ENCODE results near the gene FOXP1.

FOXP1 gene

GRCh38 chr3:71012971-71013370 is 570.6 kb downstream of the FOXP1 start:
- no peak for DNase-seq

GRCh38 chr3:71011565-71012287 is 571.8 kb downstream of the FOXP1 start:
- no peak for DNase-seq

DNA sequence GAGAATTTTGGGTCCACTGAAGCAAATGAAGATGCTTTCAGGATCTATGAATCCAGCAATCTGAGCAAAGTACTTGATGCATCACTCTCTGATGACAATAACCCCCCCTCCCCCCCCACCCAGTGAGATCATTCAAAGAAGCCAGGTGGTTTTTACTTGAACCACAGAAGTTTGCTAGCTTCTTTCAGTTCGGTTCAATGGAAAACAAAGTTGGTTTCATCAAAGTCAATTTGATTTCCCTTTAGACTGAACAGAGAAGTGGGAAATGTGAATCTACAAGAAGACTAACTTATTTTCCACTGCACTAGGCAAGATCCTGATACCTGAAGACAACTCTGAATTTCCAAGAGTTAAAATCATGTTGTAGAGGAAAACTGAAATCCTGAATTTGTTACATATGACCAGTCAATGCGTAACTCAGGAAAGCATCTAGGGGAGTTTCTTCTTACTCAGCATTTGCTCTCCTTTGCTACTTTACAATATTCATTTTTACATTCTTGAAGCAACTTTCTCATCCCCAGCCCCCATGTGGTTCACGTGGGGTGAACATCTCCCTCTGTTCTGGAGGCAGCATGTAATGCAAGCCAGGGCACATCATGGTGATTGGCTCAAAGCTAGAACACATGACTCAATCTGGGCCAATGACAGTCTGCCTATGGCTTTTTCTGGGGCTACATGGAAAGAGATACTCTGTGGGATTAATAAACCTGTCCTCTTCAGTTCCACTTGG is 572.6 kb downstream of the FOXP1 start:
- peak; percentile 52 for DNase-seq

DNA sequence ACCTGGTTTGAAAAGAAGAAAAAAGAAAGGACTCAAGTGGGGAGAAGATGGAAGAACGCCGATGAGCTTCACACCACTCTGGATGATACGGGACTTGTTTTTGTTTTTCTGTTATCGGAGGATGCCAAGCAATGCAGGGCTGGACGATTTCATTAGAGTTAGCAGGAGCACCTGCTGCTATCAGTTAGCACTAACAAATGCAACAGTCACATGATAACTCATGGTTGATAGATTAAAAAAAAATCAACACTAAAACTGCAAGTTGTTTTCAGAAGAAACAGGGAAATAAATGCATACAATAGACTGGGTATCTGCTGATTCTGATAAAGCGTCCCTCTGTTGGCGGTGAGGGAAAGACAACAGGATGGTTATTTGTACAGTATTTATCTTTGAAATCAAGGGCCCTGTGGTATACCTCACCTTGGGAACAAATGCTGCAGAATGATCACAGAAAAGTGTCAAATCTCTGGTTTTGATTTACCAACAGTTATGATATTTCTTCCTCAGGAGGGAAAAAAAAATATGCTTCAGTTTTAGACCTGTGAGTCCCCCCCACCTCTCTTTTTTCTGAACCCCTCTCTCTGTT is 575.1 kb downstream of the FOXP1 start:
- no peak for DNase-seq

GRCh38 chr3:71006810-71007785 is 576.4 kb downstream of the FOXP1 start:
- no peak for DNase-seq

GRCh38 chr3:71005702-71006321 is 577.7 kb downstream of the FOXP1 start:
- no peak for DNase-seq

DNA sequence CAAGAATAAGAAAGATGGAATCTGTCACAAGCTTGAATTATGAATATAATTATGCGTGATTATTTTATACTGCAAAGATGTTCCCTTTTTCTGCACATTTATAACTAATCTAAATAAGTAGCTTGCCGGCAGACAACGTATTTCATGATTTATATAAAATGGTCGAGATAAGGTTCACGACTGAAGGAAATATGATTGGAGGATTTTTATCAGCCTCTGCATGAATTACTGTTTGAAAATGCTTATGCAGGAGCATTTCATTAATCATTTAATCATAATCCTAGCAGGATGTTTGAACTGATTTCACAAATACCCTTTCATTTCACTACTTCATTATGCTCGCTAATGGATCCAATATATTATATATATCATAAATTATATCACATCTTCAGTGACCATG is 580.0 kb downstream of the FOXP1 start:
- no peak for DNase-seq

DNA sequence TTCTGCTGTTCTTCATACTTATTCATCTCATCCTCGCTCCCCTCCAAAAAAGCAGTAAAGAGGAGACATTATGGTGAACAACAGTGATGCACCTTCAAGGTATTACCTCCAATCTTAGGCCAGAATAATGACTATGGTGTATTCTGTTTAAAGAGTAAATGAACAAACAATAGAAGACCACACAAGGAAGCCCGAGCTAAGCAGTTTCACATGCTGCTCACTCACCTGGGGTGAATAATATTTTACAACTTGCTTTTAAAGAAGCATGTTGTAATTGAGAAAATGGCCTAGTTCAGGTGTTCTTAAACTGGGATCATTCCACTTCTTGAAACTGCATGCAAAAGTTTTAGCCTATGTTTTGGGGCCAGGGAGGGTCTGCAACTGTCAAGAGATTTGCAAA is 581.2 kb downstream of the FOXP1 start:
- no peak for DNase-seq

- DNase-seq, result no peak
Measured at GRCh38 chr3:71001303-71001830, 582.2 kb downstream of the FOXP1 start.

DNA sequence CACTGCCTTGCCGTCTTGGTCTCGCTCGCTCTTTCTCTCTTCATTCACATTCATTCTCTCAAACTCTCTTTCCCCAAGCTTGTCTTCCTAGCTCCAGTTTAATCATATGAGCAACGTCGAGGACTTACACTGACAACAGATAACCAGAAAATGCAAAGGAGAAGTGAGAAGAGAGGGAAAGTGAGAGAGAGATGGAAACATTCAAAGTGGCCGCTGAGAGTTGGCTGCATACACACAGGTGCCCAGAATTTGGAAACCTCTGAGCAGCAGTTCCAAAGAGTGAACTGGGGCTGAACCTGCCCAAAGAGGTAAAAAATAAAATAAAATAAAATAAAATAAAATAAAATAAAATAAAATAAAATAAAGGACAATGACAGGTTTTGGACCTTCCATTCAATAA is 583.0 kb downstream of the FOXP1 start:
- DNase-seq, result no peak

DNA sequence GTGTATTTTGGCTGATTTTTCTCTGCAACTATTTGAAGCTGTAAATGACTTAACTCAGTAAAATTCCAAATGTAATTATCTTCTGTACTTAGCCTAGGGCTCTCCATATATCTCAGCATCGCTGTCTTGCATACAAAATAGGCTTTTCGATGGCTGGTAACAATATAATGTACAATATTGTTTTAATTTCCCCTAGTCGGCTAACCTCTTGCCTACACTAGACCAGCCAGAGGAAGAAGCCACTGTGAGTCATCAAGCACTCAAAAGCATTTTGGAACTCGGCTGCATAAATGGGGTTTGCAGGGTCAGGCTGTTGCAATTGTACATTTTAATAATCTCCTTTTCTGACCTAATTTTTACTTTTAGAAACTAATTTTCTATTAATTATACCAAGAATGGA is 583.8 kb downstream of the FOXP1 start:
- no peak for DNase-seq

DNA sequence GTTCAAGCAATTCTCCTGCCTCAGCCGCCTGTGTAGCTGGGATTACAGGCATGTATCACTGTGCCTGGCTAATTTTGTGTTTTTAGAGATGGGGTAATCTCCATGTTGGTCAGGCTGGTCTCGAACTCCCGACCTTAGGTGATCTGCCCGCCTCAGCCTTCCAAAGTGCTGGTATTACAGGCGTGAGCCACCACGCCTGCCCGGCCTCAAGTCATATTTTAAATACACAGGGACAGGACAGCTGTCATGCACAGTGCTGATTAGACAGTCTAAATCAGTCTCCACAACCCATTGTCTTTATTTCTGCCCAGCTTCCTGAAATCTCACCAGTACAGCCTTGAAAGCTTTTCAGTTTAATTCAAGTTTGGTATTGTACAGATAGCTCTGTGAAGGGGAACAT is 587.4 kb downstream of the FOXP1 start:
- no peak for DNase-seq

DNA sequence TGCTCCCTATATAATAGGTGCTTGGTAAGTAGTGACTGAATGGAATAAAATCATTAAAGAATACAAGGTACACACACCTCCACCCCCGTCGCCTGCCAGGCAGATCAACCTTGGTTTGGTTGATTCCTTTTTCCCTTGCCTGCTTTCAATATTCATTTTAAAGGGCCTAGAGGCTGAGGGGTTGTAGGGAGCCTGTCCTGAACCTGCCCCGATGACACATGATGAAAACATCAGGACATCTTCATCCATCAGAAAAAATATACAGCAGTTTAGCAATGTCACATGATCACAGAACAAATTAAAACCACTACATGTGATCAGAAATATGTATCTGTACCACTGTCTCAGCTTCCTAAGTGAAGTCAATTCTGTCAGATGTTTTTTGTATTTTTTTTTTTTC is 588.9 kb downstream of the FOXP1 start:
- DNase-seq, result no peak

DNA sequence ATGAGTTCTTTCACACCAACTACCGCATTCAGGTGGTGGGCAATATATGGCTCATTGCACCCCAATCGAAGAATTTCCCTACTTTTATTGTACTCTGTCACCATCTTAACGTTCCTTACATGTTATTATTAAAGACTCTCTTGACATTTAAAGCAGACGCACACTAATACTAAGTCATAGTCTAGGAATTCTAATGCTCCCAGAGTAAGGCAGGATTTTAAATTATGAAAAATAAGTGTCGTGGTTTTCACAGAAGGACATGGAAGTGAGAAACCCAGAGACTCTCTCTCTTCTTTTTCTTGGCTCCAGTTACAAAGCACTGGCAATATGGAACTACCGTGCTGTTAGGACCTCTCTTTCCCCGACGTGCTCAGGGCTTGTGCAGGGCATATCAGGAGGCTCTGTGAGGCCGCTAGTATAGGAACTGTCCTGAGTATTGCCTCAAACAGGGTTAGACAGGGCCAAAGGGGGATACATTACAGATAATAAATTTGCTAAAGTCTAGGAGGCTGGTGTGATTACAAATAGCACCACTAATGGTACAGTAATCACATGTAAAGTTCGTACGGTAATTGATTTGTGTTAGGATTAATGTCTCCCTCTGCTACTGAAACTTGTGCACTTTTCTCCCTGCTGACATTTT is 590.8 kb downstream of the FOXP1 start:
- no peak for DNase-seq

GRCh38 chr3:70992131-70992530 is 591.4 kb downstream of the FOXP1 start:
- no peak for DNase-seq

GRCh38 chr3:70990723-70991122 is 592.8 kb downstream of the FOXP1 start:
- DNase-seq, result no peak

GRCh38 chr3:70990185-70990584 is 593.3 kb downstream of the FOXP1 start:
- DNase-seq, result no peak

DNA sequence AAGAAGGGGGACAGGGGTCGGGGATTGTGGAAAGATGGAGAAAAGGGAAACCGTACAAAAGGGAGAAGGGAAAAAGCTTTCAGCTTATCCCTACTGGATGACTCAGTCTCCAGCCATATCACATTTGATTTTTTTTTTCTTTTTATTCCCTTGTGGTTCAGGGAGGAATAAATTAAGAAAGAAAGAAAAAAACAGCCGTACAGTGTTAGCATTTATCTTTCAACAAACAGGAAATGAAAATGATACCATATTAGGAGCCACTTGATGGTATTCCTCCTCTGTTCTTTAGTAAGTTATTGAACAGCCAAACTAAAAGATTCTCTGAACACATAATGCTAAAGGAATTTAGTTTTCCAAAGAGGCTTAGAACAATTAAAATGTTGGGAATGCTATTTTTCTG is 594.4 kb downstream of the FOXP1 start:
- no peak for DNase-seq

DNA sequence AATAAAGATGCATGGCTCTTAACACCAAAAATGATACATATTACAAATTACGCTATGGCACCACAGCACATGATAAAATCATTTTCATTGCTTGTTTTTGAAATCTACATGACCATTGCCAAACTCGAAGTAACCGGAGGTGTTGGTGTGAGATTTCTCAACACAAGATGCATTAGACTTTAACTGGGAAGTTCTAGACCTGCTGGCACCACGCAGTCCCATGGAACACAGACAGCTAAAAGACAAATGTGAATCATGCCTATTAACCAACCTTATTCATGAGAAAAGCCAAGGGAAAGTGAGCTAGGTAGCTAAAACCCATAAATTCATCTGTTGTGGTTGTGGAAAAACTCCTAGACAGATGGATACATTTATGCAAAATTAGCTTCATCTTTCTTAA is 595.4 kb downstream of the FOXP1 start:
- no peak for DNase-seq

DNA sequence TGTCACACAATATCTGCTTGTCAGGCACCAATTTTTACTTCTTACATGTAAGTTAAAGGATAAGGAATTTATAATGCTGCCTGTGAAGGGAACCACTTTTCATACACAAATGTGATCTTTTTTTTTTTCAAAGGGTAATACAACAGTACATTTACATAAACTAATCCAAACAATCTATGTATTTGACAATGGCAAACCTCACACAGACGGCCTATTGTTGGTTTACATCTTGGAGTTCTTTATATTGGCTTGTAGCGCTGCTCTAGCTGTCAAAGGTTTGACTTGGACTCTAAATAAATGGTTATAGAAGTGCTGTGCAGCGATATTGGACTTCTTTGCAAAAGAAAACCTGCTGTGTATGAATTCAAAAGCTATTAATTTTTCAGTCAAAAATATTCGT is 598.0 kb downstream of the FOXP1 start:
- no peak for DNase-seq

DNA sequence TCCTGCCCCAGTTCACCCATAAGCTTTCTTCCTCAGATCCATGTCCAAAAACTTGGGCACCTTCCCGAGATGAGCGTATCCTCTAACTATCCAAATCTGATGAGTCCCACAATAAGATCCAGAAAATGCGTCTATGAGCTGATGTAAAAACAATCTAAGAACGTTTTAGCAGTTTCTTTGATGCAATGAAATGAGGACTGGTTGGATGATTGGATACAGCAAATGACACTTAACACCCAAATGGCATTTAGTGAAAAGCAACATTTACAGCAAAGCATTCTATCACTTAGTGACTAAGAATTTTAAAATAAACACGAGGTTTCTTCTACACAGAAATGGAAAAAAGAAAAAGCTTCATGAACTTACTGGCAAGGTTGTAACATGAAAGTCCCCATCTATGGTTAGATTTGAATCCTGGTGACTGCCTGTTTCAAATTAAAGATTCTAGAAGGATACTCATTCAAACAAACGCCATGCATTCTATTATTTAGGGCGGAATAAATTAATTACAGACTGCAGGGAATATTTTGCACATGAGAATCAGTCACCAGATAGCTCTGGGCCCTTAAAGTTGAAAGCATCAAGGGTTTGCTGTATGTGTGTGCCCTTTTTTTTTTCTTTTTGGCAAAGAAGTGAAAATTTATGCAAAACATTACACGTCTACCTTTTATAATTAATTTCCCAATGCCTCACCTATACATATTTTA is 598.6 kb downstream of the FOXP1 start:
- no peak for DNase-seq

All from activated CD8-positive, alpha-beta memory T cell treated with anti-CD3 and anti-CD28 coated beads, Interleukin-2, amount 50 U/mL, for 4 hours (primary cell).